ENCODE data around the gene LRP1.

Gene LRP1

GRCh38 chr12:57096099-57096572 lies 32.1 kb upstream of the LRP1 start:
- Histone ChIP-seq H3K9me3 (ENCODE audit: control insufficient read depth, low read length) (no peaks in the 10 kb centered on the region), H3K27ac (ENCODE audit: low read depth, low read length, severe bottlenecking) (no peak overlapping the region), H3K4me3 (ENCODE audit: extremely low read depth, insufficient read depth, low read length, poor library complexity, severe bottlenecking) (no peak overlapping the region), H3K4me1 (ENCODE audit: control insufficient read depth, insufficient read depth, low read length, poor library complexity, severe bottlenecking) (peaks cover 41% of the 10 kb centered on the region), H3K36me3 (ENCODE audit: control insufficient read depth, insufficient read depth, low read length) (peaks cover 76% of the 10 kb centered on the region)
- WGBS, 2 experiments (ENCODE audit: insufficient coverage in 2 of 2), result 97 to 100% methylated on average over 1 to 5 of the region's 6 CpGs

- H3K27ac ChIP-seq (ENCODE audit: low read depth, low read length, severe bottlenecking), result peak overlapping the region; percentile 23
- H3K4me1 ChIP-seq (ENCODE audit: control insufficient read depth, insufficient read depth, low read length, poor library complexity, severe bottlenecking), result peaks cover 34% of the 10 kb centered on the region
- H3K4me3 ChIP-seq (ENCODE audit: extremely low read depth, insufficient read depth, low read length, poor library complexity, severe bottlenecking), result no peak overlapping the region
- peaks cover 68% of the 10 kb centered on the region for H3K36me3 ChIP-seq (ENCODE audit: control insufficient read depth, insufficient read depth, low read length)
- 96 to 100% methylated on average over 5 to 7 of the region's 8 CpGs for WGBS, 2 experiments (ENCODE audit: insufficient coverage in 2 of 2)
- no peaks in the 10 kb centered on the region for H3K9me3 ChIP-seq (ENCODE audit: control insufficient read depth, low read length)
These were observed 31.3 kb upstream of the LRP1 start for GRCh38 chr12:57096748-57097553.

GRCh38 chr12:57097554-57097835 lies 30.8 kb upstream of the LRP1 start:
- WGBS, 2 experiments (ENCODE audit: insufficient coverage in 2 of 2), result 92 to 94% methylated on average over 8 of the region's 8 CpGs
- Histone ChIP-seq H3K36me3 (ENCODE audit: control insufficient read depth, insufficient read depth, low read length) (peaks cover 63% of the 10 kb centered on the region), H3K27ac (ENCODE audit: low read depth, low read length, severe bottlenecking) (peak overlapping the region; percentile 23)

GRCh38 chr12:57098546-57098945 lies 29.7 kb upstream of the LRP1 start:
- peaks cover 29% of the 10 kb centered on the region for H3K4me1 ChIP-seq (ENCODE audit: control insufficient read depth, insufficient read depth, low read length, poor library complexity, severe bottlenecking)
- no CpG with 5 or more reads among the region's 1 CpG for WGBS, 2 experiments (ENCODE audit: insufficient coverage in 2 of 2)
- peaks cover 53% of the 10 kb centered on the region for H3K36me3 ChIP-seq (ENCODE audit: control insufficient read depth, insufficient read depth, low read length)
- H3K27ac ChIP-seq (ENCODE audit: low read depth, low read length, severe bottlenecking), result no peak overlapping the region
- no peak overlapping the region for H3K4me3 ChIP-seq (ENCODE audit: extremely low read depth, insufficient read depth, low read length, poor library complexity, severe bottlenecking)
- no peaks in the 10 kb centered on the region for H3K9me3 ChIP-seq (ENCODE audit: control insufficient read depth, low read length)

More at GRCh38 chr12:57097554-57097835, 30.8 kb upstream of the LRP1 start:
- H3K4me3 ChIP-seq (ENCODE audit: extremely low read depth, insufficient read depth, low read length, poor library complexity, severe bottlenecking), result no peak overlapping the region
- H3K9me3 ChIP-seq (ENCODE audit: control insufficient read depth, low read length), result no peaks in the 10 kb centered on the region
- H3K4me1 ChIP-seq (ENCODE audit: control insufficient read depth, insufficient read depth, low read length, poor library complexity, severe bottlenecking), result peaks cover 34% of the 10 kb centered on the region

GRCh38 chr12:57099047-57099714 lies 29.1 kb upstream of the LRP1 start:
- peaks cover 58% of the 10 kb centered on the region for H3K36me3 ChIP-seq (ENCODE audit: control insufficient read depth, insufficient read depth, low read length)
- peaks cover 22% of the 10 kb centered on the region for H3K4me1 ChIP-seq (ENCODE audit: control insufficient read depth, insufficient read depth, low read length, poor library complexity, severe bottlenecking)
- no peak overlapping the region for H3K4me3 ChIP-seq (ENCODE audit: extremely low read depth, insufficient read depth, low read length, poor library complexity, severe bottlenecking)
- WGBS, 2 experiments (ENCODE audit: insufficient coverage in 2 of 2), result 95 to 97% methylated on average over 7 of the region's 11 CpGs
- H3K27ac ChIP-seq (ENCODE audit: low read depth, low read length, severe bottlenecking), result no peak overlapping the region
- H3K9me3 ChIP-seq (ENCODE audit: control insufficient read depth, low read length), result no peaks in the 10 kb centered on the region

GRCh38 chr12:57099766-57100165 lies 28.5 kb upstream of the LRP1 start:
- WGBS, 2 experiments (ENCODE audit: insufficient coverage in 2 of 2), result 95 to 99% methylated on average over 9 to 12 of the region's 12 CpGs
- Histone ChIP-seq H3K9me3 (ENCODE audit: control insufficient read depth, low read length) (no peaks in the 10 kb centered on the region), H3K36me3 (ENCODE audit: control insufficient read depth, insufficient read depth, low read length) (peaks cover 58% of the 10 kb centered on the region), H3K4me1 (ENCODE audit: control insufficient read depth, insufficient read depth, low read length, poor library complexity, severe bottlenecking) (peaks cover 16% of the 10 kb centered on the region), H3K27ac (ENCODE audit: low read depth, low read length, severe bottlenecking) (no peak overlapping the region), H3K4me3 (ENCODE audit: extremely low read depth, insufficient read depth, low read length, poor library complexity, severe bottlenecking) (no peak overlapping the region)

- 95 to 98% methylated on average over 6 to 10 of the region's 15 CpGs for WGBS, 2 experiments (ENCODE audit: insufficient coverage in 2 of 2)
- Histone ChIP-seq H3K27ac (ENCODE audit: low read depth, low read length, severe bottlenecking) (peak overlapping the region; percentile 81), H3K9me3 (ENCODE audit: control insufficient read depth, low read length) (no peaks in the 10 kb centered on the region), H3K4me1 (ENCODE audit: control insufficient read depth, insufficient read depth, low read length, poor library complexity, severe bottlenecking) (peaks cover 7% of the 10 kb centered on the region), H3K36me3 (ENCODE audit: control insufficient read depth, insufficient read depth, low read length) (peaks cover 60% of the 10 kb centered on the region), H3K4me3 (ENCODE audit: extremely low read depth, insufficient read depth, low read length, poor library complexity, severe bottlenecking) (no peak overlapping the region)
These were observed 26.2 kb upstream of the LRP1 start for GRCh38 chr12:57101892-57102695.

GRCh38 chr12:57103856-57104255 lies 24.4 kb upstream of the LRP1 start:
- 96 to 98% methylated on average over 7 of the region's 7 CpGs for WGBS, 2 experiments (ENCODE audit: insufficient coverage in 2 of 2)
- Histone ChIP-seq H3K27ac (ENCODE audit: low read depth, low read length, severe bottlenecking) (no peak overlapping the region), H3K36me3 (ENCODE audit: control insufficient read depth, insufficient read depth, low read length) (peaks cover 56% of the 10 kb centered on the region)

GRCh38 chr12:57104292-57104910 lies 23.9 kb upstream of the LRP1 start:
- peaks cover 51% of the 10 kb centered on the region for H3K36me3 ChIP-seq (ENCODE audit: control insufficient read depth, insufficient read depth, low read length)
- H3K9me3 ChIP-seq (ENCODE audit: control insufficient read depth, low read length), result no peaks in the 10 kb centered on the region
- H3K4me3 ChIP-seq (ENCODE audit: extremely low read depth, insufficient read depth, low read length, poor library complexity, severe bottlenecking), result no peak overlapping the region
- H3K4me1 ChIP-seq (ENCODE audit: control insufficient read depth, insufficient read depth, low read length, poor library complexity, severe bottlenecking), result peaks cover 7% of the 10 kb centered on the region
- no peak overlapping the region for H3K27ac ChIP-seq (ENCODE audit: low read depth, low read length, severe bottlenecking)
- 96 to 100% methylated on average over 7 to 10 of the region's 12 CpGs for WGBS, 2 experiments (ENCODE audit: insufficient coverage in 2 of 2)

More at GRCh38 chr12:57103856-57104255, 24.4 kb upstream of the LRP1 start:
- H3K4me3 ChIP-seq (ENCODE audit: extremely low read depth, insufficient read depth, low read length, poor library complexity, severe bottlenecking), result no peak overlapping the region
- H3K4me1 ChIP-seq (ENCODE audit: control insufficient read depth, insufficient read depth, low read length, poor library complexity, severe bottlenecking), result peaks cover 7% of the 10 kb centered on the region
- H3K9me3 ChIP-seq (ENCODE audit: control insufficient read depth, low read length), result no peaks in the 10 kb centered on the region

GRCh38 chr12:57105011-57105753 lies 23.1 kb upstream of the LRP1 start:
- peaks cover 46% of the 10 kb centered on the region for H3K36me3 ChIP-seq (ENCODE audit: control insufficient read depth, insufficient read depth, low read length)
- H3K4me3 ChIP-seq (ENCODE audit: extremely low read depth, insufficient read depth, low read length, poor library complexity, severe bottlenecking), result no peak overlapping the region
- WGBS, 2 experiments (ENCODE audit: insufficient coverage in 2 of 2), result 96% methylated on average over 11 to 12 of the region's 14 CpGs
- H3K9me3 ChIP-seq (ENCODE audit: control insufficient read depth, low read length), result no peaks in the 10 kb centered on the region
- H3K4me1 ChIP-seq (ENCODE audit: control insufficient read depth, insufficient read depth, low read length, poor library complexity, severe bottlenecking), result peaks cover 7% of the 10 kb centered on the region
- no peak overlapping the region for H3K27ac ChIP-seq (ENCODE audit: low read depth, low read length, severe bottlenecking)

Data from mesodermal cell (in vitro differentiated cells).